Esophagus squamous epithelium (tissue), 5 donors: ENCODE data around the gene RHOXF2. TPM values are rescaled to one million over a fixed set of nuclear protein-coding genes. Genes with fewer than 3 reads are reported as not detected.

Experiments used
- DNase-seq: peaks from one replicate; lab custom pipeline; 2025; lab: John Stamatoyannopoulos, UW
- H3K27ac ChIP-seq, 4 donors: fragments of 200-600 bp; sonication (generic); one replicate each; pipeline ENCODE4 v1.5.1; 2016 to 2019; ENCODE audit warnings: mild to moderate bottlenecking in 1 of 4
- H3K27me3 ChIP-seq, 4 donors: fragments of 200-600 bp; sonication (generic); 1 replicate in 3 of 4; 2 replicates in 1 of 4; pipeline versions ENCODE4 v1.5.1 to v1.6.0; 2017 to 2021; ENCODE audit warnings: antibody characterized with exemption in 1 of 4
- H3K36me3 ChIP-seq, 3 donors: fragments of 200-600 bp; sonication (generic); one replicate each; pipeline ENCODE4 v1.5.1; 2016 to 2019
- H3K4me1 ChIP-seq, 3 donors: fragments of 200-600 bp; sonication (generic); one replicate each; pipeline ENCODE4 v1.5.1; 2017 to 2019
- H3K4me3 ChIP-seq, 4 donors: fragments of 200-600 bp; sonication (generic); 1 replicate in 3 of 4; 2 replicates in 1 of 4; pipeline ENCODE4 v1.5.1; 2016 to 2019; ENCODE audit warnings: mild to moderate bottlenecking in 2 of 4, moderate library complexity in 1 of 4
- H3K9me3 ChIP-seq, 3 donors: fragments of 200-600 bp; sonication (generic); one replicate each; pipeline ENCODE4 v1.5.1; 2016 to 2019
- CTCF ChIP-seq, 6 experiments: fragments of 450-650 bp in 4 of 6; fragments of 200-600 bp in 2 of 6; sonication (generic) in 2 of 6; IDR thresholded peaks; one replicate each; pipeline ENCODE4 v1.5.1; 2016 to 2019; ENCODE audit warnings: antibody characterized with exemption in 6 of 6, mild to moderate bottlenecking in 4 of 6, moderate library complexity in 4 of 6
- POLR2A ChIP-seq, 4 donors: fragments of 450-650 bp; IDR thresholded peaks; one replicate each; pipeline ENCODE4 v1.6.1; 2017; ENCODE audit warnings: antibody characterized with exemption in 4 of 4, mild to moderate bottlenecking in 4 of 4, moderate library complexity in 3 of 4
- WGBS, 2 donors: methylation state at CpG; one replicate each; pipeline ENCODE4 v1.1.5; 2018; 5-methylcytosine and 5-hydroxymethylcytosine counted together
- intact Hi-C: fragments of 100-400 bp; cut with DNase I; formaldehyde crosslinking; loops from one replicate; pipeline ENCODE4 v1.15.0; 2022
- total RNA-seq, 4 donors: library from RNA; depleted of rRNA; stranded (reverse); fragments of >200 nt; gene quantifications; one replicate each; pipeline ENCODE4 v1.1.0, GENCODE V29; 2016
- donor health status: DM: yes; HTN: yes; CAD: no.

Gene RHOXF2
- total RNA-seq, 4 donors from 2014 or later: not detected

GRCh38 chrX:120200851-120201250, 42.4 kb downstream of the RHOXF2 start:
- no CpG with 5 or more reads among the region's 11 CpGs for WGBS, 2 donors
- H3K4me3 ChIP-seq: no peak overlapping the region
- H3K36me3 ChIP-seq: no peaks in the 10 kb centered on the region
- H3K27me3 ChIP-seq: no peaks in the 10 kb centered on the region
- peaks cover 0 to under 1% (median 0%) of the 10 kb centered on the region in 3 donors for H3K4me1 ChIP-seq
- intact Hi-C loops: no loop called here
- no peak overlapping the region for H3K27ac ChIP-seq
- TF ChIP-seq CTCF (IDR thresholded peaks at IDR 0.05) (no peak), POLR2A (IDR thresholded peaks at IDR 0.05) (no peak)
- H3K9me3 ChIP-seq: no peaks in the 10 kb centered on the region
- DNase-seq: no peak

- DNase-seq: no peak
- H3K27me3 ChIP-seq: no peaks in the 10 kb centered on the region
- intact Hi-C loops: no loop called here
- no peak overlapping the region for H3K27ac ChIP-seq
- TF ChIP-seq CTCF (IDR thresholded peaks at IDR 0.05) (no peak), POLR2A (IDR thresholded peaks at IDR 0.05) (no peak)
- no peaks in the 10 kb centered on the region for H3K9me3 ChIP-seq
- peaks cover 0 to 22% (median 0%) of the 10 kb centered on the region in 3 donors for H3K4me1 ChIP-seq
- 74 to 86% methylated on average over 1 to 4 of the region's 12 CpGs for WGBS, 2 donors
- H3K4me3 ChIP-seq: no peak overlapping the region
- H3K36me3 ChIP-seq: no peaks in the 10 kb centered on the region
Measured at GRCh38 chrX:120205816-120206753, 47.7 kb downstream of the RHOXF2 start.

DNA sequence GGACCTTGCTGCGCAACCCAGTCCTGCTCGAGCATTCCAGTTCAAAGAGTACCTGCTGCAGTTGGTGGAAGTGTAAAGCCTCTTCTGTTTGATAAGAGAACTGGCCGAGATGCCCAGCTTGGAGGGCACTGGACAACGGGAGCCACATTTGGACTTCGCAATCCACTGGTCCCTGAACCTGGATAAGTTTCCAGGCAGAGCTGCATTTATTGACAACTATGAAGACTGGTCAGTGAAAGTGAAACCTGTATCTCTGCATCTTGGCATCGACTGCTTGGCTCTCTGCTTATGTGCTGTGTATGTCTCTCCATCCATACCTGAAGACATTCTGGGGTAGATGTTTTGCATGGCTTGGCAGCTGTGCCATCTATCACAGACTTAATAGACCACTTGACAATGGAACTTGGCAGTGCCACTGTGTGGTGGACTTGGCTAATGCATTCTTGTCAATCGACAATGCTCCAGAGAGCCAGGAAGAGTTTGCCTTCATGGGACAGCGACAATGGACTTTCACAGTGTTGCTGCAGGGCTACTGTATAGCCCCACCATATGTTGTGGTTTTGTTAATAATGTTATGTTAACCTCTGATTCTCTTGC, 48.7 kb downstream of the RHOXF2 start:
- no peak for TF ChIP-seq CTCF (IDR thresholded peaks at IDR 0.05)
- TF ChIP-seq POLR2A (IDR thresholded peaks at IDR 0.05): no peak
- DNase-seq: no peak
- Histone ChIP-seq H3K9me3 (no peaks in the 10 kb centered on the region), H3K27ac (no peak overlapping the region), H3K4me1 (peaks cover 0 to 28% (median 0%) of the 10 kb centered on the region in 3 donors), H3K4me3 (no peak overlapping the region), H3K36me3 (no peaks in the 10 kb centered on the region), H3K27me3 (no peaks in the 10 kb centered on the region)
- intact Hi-C loops: no loop called here
- WGBS, 2 donors: 77 to 90% methylated on average over 2 to 7 of the region's 8 CpGs

GRCh38 chrX:120213438-120214265, 55.2 kb downstream of the RHOXF2 start:
- H3K27me3 ChIP-seq: no peaks in the 10 kb centered on the region
- TF ChIP-seq POLR2A (IDR thresholded peaks at IDR 0.05) (no peak), CTCF (IDR thresholded peaks at IDR 0.05) (peak; percentile 46 to 73 (median 66))
- H3K36me3 ChIP-seq: no peaks in the 10 kb centered on the region
- no peaks in the 10 kb centered on the region for H3K9me3 ChIP-seq
- intact Hi-C loops: no loop called here
- H3K27ac ChIP-seq: no peak overlapping the region
- WGBS, 2 donors: 25 to 27% methylated on average over 5 to 8 of the region's 8 CpGs
- H3K4me3 ChIP-seq: no peak overlapping the region
- DNase-seq: no peak
- peaks cover 0 to 11% (median 0%) of the 10 kb centered on the region in 3 donors for H3K4me1 ChIP-seq

Other genes starting within 250 kb of the RHOXF2 start
- gene NKAP, start 214.9 kb upstream of the RHOXF2 start, total RNA-seq: 1 to 10 TPM; 2.2 to 5.0 (median 2.6) TPM
- not detected for gene RHOXF2B, start 80.9 kb upstream of the RHOXF2 start, total RNA-seq
- not detected for gene RHOXF1, start 42.7 kb upstream of the RHOXF2 start, total RNA-seq
- 10 to 100 TPM; 10.8 to 19.5 (median 15.6) TPM for gene ZBTB33, start 92.2 kb downstream of the RHOXF2 start, total RNA-seq
- gene TMEM255A, start 152.8 kb downstream of the RHOXF2 start, total RNA-seq: 1 to 10 TPM in 2 of 4 donors, under 1 TPM in 2; 0.13 to 4.0 (median 1.7) TPM
- not detected for gene ATP1B4, start 203.5 kb downstream of the RHOXF2 start, total RNA-seq